ENCODE data around the gene ARFIP2.

ARFIP2 gene

DNA sequence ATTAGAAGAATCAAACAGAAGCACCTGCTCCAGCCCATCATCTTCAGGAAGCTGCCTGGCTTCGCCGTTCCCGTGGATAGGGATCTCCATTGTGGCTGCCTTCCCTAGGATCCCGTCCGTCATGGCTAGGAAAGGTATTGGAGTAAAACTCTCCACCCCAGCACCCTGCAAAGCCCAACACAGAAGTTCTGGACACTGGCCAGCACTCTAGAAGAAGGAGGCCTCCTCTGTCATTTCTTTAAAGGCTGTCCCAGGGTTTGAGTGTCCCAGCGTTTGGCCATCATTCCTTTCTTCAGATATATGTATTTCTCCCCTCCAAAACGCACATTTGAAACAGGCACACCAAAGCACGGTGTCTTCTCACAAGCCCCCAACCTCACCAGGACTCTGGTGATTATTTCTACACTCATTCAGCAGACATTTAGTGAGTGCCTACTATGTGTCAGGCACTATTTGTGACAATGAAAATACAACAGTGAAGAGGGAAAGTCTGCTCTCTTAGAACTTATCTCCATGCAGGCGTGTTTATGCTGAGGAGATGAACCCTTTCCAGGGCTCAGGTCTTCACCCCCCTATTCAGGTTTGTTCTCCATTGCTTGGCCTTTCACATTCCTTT lies 724 bp downstream of the ARFIP2 start:
- Histone ChIP-seq H3K9ac (ENCODE audit: low read depth, low read length) (peak overlapping the region; percentile 97), H3K4me3 (ENCODE audit: low read depth, low read length) (peak overlapping the region; percentile 98), H3K4me1 (ENCODE audit: control insufficient read depth, insufficient read depth, low read length) (peaks cover 6% of the 10 kb centered on the region), H3K27me3 (ENCODE audit: control insufficient read depth, insufficient read depth, low read length) (no peaks in the 10 kb centered on the region), H3K36me3 (ENCODE audit: control insufficient read depth, insufficient read depth, low read length) (peaks cover 33% of the 10 kb centered on the region), H3K9me3 (ENCODE audit: control insufficient read depth, insufficient read depth, low read length) (no peaks in the 10 kb centered on the region)

- Histone ChIP-seq H3K36me3 (ENCODE audit: control insufficient read depth, insufficient read depth, low read length) (peaks cover 30% of the 10 kb centered on the region), H3K9me3 (ENCODE audit: control insufficient read depth, insufficient read depth, low read length) (no peaks in the 10 kb centered on the region), H3K9ac (ENCODE audit: low read depth, low read length) (no peak overlapping the region), H3K27me3 (ENCODE audit: control insufficient read depth, insufficient read depth, low read length) (peaks cover 5% of the 10 kb centered on the region), H3K4me1 (ENCODE audit: control insufficient read depth, insufficient read depth, low read length) (peaks cover 19% of the 10 kb centered on the region), H3K4me3 (ENCODE audit: low read depth, low read length) (no peak overlapping the region)
Observed at GRCh38 chr11:6476571-6476970, 4.6 kb downstream of the ARFIP2 start.

- Histone ChIP-seq H3K4me1 (ENCODE audit: control insufficient read depth, insufficient read depth, low read length) (peaks cover 19% of the 10 kb centered on the region), H3K9me3 (ENCODE audit: control insufficient read depth, insufficient read depth, low read length) (no peaks in the 10 kb centered on the region), H3K27me3 (ENCODE audit: control insufficient read depth, insufficient read depth, low read length) (peaks cover 5% of the 10 kb centered on the region), H3K4me3 (ENCODE audit: low read depth, low read length) (no peak overlapping the region), H3K36me3 (ENCODE audit: control insufficient read depth, insufficient read depth, low read length) (peaks cover 30% of the 10 kb centered on the region), H3K9ac (ENCODE audit: low read depth, low read length) (no peak overlapping the region)
Observed at GRCh38 chr11:6475936-6476335, 5.2 kb downstream of the ARFIP2 start.

- peaks cover 13% of the 10 kb centered on the region for H3K4me1 ChIP-seq (ENCODE audit: control insufficient read depth, insufficient read depth, low read length)
- H3K9me3 ChIP-seq (ENCODE audit: control insufficient read depth, insufficient read depth, low read length) = no peaks in the 10 kb centered on the region
- peak overlapping the region; percentile 65 for H3K4me3 ChIP-seq (ENCODE audit: low read depth, low read length)
- H3K36me3 ChIP-seq (ENCODE audit: control insufficient read depth, insufficient read depth, low read length) = peaks cover 30% of the 10 kb centered on the region
- peaks cover 5% of the 10 kb centered on the region for H3K27me3 ChIP-seq (ENCODE audit: control insufficient read depth, insufficient read depth, low read length)
- H3K9ac ChIP-seq (ENCODE audit: low read depth, low read length) = peak overlapping the region; percentile 16
Observed at GRCh38 chr11:6474806-6475500, 6.2 kb downstream of the ARFIP2 start.

DNA sequence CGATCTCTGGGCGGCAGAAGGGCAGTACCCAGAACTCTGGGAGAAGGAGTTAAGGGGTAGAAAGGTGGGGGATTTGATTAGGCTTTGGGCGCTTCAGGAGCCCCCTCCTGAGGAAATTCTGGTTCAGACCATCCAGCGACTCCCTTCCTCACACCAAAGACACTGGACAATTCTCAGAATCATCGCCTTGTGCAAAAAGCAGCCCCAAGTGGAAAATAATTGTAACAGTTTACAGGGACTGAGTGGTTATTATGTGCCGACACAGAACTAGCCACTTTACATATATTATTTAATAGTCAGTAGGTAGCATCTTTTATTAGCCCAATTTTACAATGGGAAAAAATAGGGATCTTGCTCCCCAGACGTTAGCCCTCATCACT lies 6.7 kb downstream of the ARFIP2 start:
- Histone ChIP-seq H3K27me3 (ENCODE audit: control insufficient read depth, insufficient read depth, low read length) (peaks cover 5% of the 10 kb centered on the region), H3K4me3 (ENCODE audit: low read depth, low read length) (peak overlapping the region; percentile 65), H3K9ac (ENCODE audit: low read depth, low read length) (peak overlapping the region; percentile 87), H3K9me3 (ENCODE audit: control insufficient read depth, insufficient read depth, low read length) (no peaks in the 10 kb centered on the region), H3K4me1 (ENCODE audit: control insufficient read depth, insufficient read depth, low read length) (peaks cover 14% of the 10 kb centered on the region), H3K36me3 (ENCODE audit: control insufficient read depth, insufficient read depth, low read length) (peaks cover 30% of the 10 kb centered on the region)

DNA sequence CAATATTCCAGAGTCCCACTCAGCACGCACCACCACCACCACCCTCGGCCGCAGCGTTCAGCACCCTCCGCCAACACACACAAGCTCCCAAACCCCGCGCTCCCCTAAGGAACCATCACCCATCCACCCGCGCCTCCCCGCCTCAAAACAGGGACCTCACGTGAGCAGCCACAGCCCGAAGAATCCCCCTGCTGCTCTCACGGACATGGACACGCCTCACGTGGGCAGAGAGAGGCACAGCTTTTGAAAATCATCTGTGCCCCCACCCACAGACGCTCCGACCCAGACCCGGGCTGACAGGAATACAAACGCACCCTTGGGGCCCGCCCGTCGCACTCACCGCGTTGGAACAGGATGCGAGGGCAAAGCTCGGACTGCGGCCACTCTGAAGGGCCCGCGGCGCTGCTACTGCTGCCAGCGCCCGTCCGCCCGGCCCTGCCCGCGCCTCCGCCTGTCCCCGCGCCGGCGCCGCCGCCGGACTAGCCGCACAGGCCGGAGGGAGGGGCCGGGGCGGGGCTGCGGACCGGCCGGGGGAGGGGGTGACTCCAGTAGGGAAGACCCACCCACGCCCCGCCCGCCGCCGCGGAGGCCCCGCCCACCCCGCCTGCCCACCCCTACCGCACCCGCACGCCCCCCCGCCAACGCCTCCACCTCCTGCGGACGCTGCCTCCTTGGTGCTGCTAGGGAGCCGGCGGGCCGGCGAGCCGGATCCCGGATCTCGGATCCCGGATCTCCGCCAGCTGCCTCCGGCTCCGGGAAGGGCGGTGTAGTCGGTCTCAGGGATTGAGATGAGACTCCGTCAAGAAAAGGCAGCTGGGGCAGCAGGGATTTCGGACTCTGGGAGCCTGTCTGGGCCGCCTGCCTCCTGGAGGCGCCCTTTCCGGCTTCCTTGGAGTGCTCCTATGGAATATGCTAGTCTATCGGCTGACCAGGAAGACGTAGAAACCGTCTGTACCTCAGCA lies 7.4 kb downstream of the ARFIP2 start, which contains the start of gene TRIM3:
Gene TRIM3 (minus strand): TSS at position 491 of the 962 bp plus-strand sequence. CDS start 8,246 bp downstream, outside the sequence.
- Histone ChIP-seq H3K27me3 (ENCODE audit: control insufficient read depth, insufficient read depth, low read length) (peaks cover 5% of the 10 kb centered on the region), H3K9ac (ENCODE audit: low read depth, low read length) (peak within 1 kb of the TSS; percentile 87), H3K4me3 (ENCODE audit: low read depth, low read length) (peak within 1 kb of the TSS; percentile 90), H3K4me1 (ENCODE audit: control insufficient read depth, insufficient read depth, low read length) (peaks cover 17% of the 10 kb centered on the region), H3K36me3 (ENCODE audit: control insufficient read depth, insufficient read depth, low read length) (peaks cover 24% of the 10 kb centered on the region), H3K9me3 (ENCODE audit: control insufficient read depth, insufficient read depth, low read length) (no peaks in the 10 kb centered on the region)

- H3K9ac ChIP-seq (ENCODE audit: low read depth, low read length) = no peak overlapping the region
- H3K4me1 ChIP-seq (ENCODE audit: control insufficient read depth, insufficient read depth, low read length) = peaks cover 17% of the 10 kb centered on the region
- H3K4me3 ChIP-seq (ENCODE audit: low read depth, low read length) = peak overlapping the region; percentile 30
- peaks cover 5% of the 10 kb centered on the region for H3K27me3 ChIP-seq (ENCODE audit: control insufficient read depth, insufficient read depth, low read length)
- H3K9me3 ChIP-seq (ENCODE audit: control insufficient read depth, insufficient read depth, low read length) = no peaks in the 10 kb centered on the region
- peaks cover 16% of the 10 kb centered on the region for H3K36me3 ChIP-seq (ENCODE audit: control insufficient read depth, insufficient read depth, low read length)
Observed at GRCh38 chr11:6472934-6473333, 8.2 kb downstream of the ARFIP2 start.

DNA sequence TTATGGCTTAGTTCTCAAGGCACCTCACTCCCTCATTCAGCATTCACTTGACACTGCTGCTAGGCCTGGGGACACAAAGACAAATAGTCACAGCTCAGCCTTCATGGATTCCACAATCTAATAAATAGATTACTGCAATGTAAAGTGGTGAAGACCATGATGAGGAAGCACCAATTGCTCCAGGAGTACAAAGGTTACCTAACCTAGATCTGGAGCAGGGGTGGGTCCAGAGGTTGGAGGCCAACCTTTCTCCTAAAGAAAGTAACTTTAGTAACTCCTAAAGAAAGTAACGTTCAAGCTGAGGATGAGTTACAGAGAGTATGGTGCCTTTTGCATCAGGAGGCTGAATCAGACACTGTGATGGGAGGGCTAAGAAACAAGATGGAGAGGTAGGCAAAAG lies 11.5 kb downstream of the ARFIP2 start:
- no peaks in the 10 kb centered on the region for H3K36me3 ChIP-seq (ENCODE audit: control insufficient read depth, insufficient read depth, low read length)
- no peak overlapping the region for H3K9ac ChIP-seq (ENCODE audit: low read depth, low read length)
- no peak overlapping the region for H3K4me3 ChIP-seq (ENCODE audit: low read depth, low read length)
- H3K4me1 ChIP-seq (ENCODE audit: control insufficient read depth, insufficient read depth, low read length) = peaks cover 11% of the 10 kb centered on the region
- H3K9me3 ChIP-seq (ENCODE audit: control insufficient read depth, insufficient read depth, low read length) = no peaks in the 10 kb centered on the region
- H3K27me3 ChIP-seq (ENCODE audit: control insufficient read depth, insufficient read depth, low read length) = peaks cover 5% of the 10 kb centered on the region

- Histone ChIP-seq H3K4me3 (ENCODE audit: low read depth, low read length) (no peak overlapping the region), H3K9ac (ENCODE audit: low read depth, low read length) (no peak overlapping the region), H3K9me3 (ENCODE audit: control insufficient read depth, insufficient read depth, low read length) (no peaks in the 10 kb centered on the region), H3K27me3 (ENCODE audit: control insufficient read depth, insufficient read depth, low read length) (peaks cover 5% of the 10 kb centered on the region), H3K36me3 (ENCODE audit: control insufficient read depth, insufficient read depth, low read length) (no peaks in the 10 kb centered on the region), H3K4me1 (ENCODE audit: control insufficient read depth, insufficient read depth, low read length) (peaks cover 7% of the 10 kb centered on the region)
Observed at GRCh38 chr11:6468712-6469495, 12.2 kb downstream of the ARFIP2 start.

DNA sequence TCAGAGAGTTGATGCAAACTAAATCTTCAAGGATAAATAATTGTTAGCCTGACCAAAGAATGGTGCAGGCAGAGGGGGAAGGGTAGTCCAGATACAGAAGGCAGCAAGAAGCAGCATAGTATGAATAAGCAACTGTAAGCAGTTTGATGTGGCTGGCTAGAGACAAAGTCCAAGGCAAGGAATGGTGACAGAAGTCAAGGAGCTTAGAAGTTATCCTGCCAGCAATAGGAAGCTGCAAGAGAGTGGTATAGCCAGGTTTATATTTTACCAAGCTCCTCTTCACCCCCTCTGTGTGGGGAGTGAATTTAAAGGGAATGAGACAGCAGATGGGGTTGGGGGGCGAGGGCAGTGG lies 22.1 kb downstream of the ARFIP2 start:
- no peaks in the 10 kb centered on the region for H3K9me3 ChIP-seq (ENCODE audit: control insufficient read depth, insufficient read depth, low read length)
- peaks cover 24% of the 10 kb centered on the region for H3K36me3 ChIP-seq (ENCODE audit: control insufficient read depth, insufficient read depth, low read length)
- no peak overlapping the region for H3K9ac ChIP-seq (ENCODE audit: low read depth, low read length)
- H3K4me3 ChIP-seq (ENCODE audit: low read depth, low read length) = no peak overlapping the region
- H3K27me3 ChIP-seq (ENCODE audit: control insufficient read depth, insufficient read depth, low read length) = no peaks in the 10 kb centered on the region
- no peaks in the 10 kb centered on the region for H3K4me1 ChIP-seq (ENCODE audit: control insufficient read depth, insufficient read depth, low read length)

Data from iPS-15b (cell line).